ENCODE measurements around the gene RUNX2. TPM values are rescaled to one million over a fixed set of nuclear protein-coding genes. Genes with fewer than 3 reads are reported as not detected.

RUNX2 gene
- total RNA-seq, 4 donors from 2014 or later, result 1.00 to 8.1 (median 3.6) TPM

DNA sequence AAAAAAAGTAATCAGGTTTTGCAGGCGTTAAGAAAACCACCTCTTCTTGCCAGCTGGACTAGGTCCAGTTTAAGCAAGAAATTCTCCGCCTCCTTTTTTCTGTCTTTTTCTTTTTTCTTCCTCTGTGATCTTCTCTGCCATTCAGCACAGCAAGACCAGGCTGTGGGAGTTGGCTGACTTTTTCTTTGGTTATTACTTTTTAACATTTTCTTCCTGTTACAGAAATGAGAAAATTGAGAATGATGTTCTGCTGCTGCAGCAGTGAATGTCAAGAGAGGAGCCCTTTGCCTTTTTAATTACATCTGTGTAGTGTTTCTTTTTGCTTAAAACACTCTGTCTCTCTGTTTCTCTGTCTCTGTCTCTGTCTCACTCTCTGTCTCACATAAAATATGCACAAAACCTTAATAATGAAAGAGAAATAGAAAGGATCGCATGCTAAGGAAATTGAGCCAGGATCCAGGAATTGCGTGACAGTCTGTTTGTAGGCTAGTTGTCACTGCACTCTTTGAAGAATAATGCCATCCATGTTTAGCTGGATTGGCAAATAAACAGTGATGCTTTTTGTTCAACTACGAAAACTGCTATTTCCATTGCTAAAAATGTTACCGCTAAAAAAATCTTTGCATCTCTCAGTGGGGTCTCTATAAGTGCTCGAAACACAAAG lies 152.8 kb downstream of the RUNX2 start:
- intact Hi-C loops (cut with DNase I; ENCODE audit: low total_unique reads), result no loop called here
- 55 to 57% methylated on average over 6 to 7 of the region's 7 CpGs for WGBS, 2 donors (ENCODE audit: low coverage in 1 of 2)
- no peak overlapping the region for H3K4me3 ChIP-seq

DNA sequence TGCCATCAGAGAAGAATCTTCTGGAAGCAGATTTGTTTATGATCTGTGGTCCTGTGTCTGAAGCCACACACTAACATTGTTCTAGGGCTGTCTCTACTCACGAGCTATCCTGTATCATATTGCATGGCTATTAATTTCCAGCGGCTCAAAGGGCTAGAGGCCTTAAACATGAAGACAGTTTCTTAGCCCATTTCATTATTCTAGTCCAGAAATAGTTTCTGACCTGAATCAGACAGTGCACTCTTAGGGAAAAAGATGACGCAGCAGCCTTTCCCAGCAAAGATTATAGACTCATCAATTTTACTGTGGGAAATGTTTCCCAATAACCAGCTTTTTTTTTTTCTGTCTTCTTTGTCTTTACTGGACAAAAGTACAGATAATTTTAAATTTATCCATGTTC lies 154.9 kb downstream of the RUNX2 start:
- in situ Hi-C loops (cut with MboI; ENCODE audit: low pct_ligation_motif_present in 1 of 4, low pct_unique_long_range_greater_than_20kb in 1 of 4, low sequenced_read_pairs in 3 of 4), result no loop called here
- H3K9me3 ChIP-seq, result no peaks in the 10 kb centered on the region
- no peaks in the 10 kb centered on the region for H3K36me3 ChIP-seq
- H3K4me3 ChIP-seq, result no peak overlapping the region
- WGBS, 2 donors (ENCODE audit: low coverage in 1 of 2), result 40 to 79% methylated on average over 1 to 3 of the region's 3 CpGs
- peaks cover 5 to 25% (median 14%) of the 10 kb centered on the region in 4 donors for H3K4me1 ChIP-seq
- TF ChIP-seq CTCF (IDR thresholded peaks at IDR 0.05) (no peak), EP300 (IDR thresholded peaks at IDR 0.05; ENCODE audit: low read depth) (no peak), POLR2AphosphoS5 (IDR thresholded peaks at IDR 0.05) (no peak), POLR2A (IDR thresholded peaks at IDR 0.05) (no peak)
- no peaks in the 10 kb centered on the region for H3K27me3 ChIP-seq
- H3K27ac ChIP-seq, result peak overlapping the region in 2 of 4 donors; percentile 13 to 20
- intact Hi-C loops (cut with DNase I; ENCODE audit: low total_unique reads), result no loop called here
- DNase-seq, result no peak

More for the DNA sequence above, 152.8 kb downstream of the RUNX2 start:
- H3K36me3 ChIP-seq, result no peaks in the 10 kb centered on the region
- peaks cover 5 to 19% (median 15%) of the 10 kb centered on the region in 4 donors for H3K4me1 ChIP-seq
- in situ Hi-C loops (cut with MboI; ENCODE audit: low pct_ligation_motif_present in 1 of 4, low pct_unique_long_range_greater_than_20kb in 1 of 4, low sequenced_read_pairs in 3 of 4), result no loop called here
- no peaks in the 10 kb centered on the region for H3K9me3 ChIP-seq
- H3K27me3 ChIP-seq, result no peaks in the 10 kb centered on the region
- H3K27ac ChIP-seq, result peak overlapping the region in 2 of 4 donors; percentile 6 to 16
- TF ChIP-seq POLR2A (IDR thresholded peaks at IDR 0.05) (no peak), POLR2AphosphoS5 (IDR thresholded peaks at IDR 0.05) (no peak), EP300 (IDR thresholded peaks at IDR 0.05; ENCODE audit: low read depth) (no peak), CTCF (IDR thresholded peaks at IDR 0.05) (no peak)
- no peak for DNase-seq

GRCh38 chr6:45483501-45483900 lies 155.4 kb downstream of the RUNX2 start:
- intact Hi-C loops (cut with DNase I; ENCODE audit: low total_unique reads), result no loop called here
- whole genome bisulfite sequencing, 2 donors (ENCODE audit: low coverage in 1 of 2), result 81% methylated on average over 4 to 5 of the region's 5 CpGs
- Histone ChIP-seq H3K27me3 (no peaks in the 10 kb centered on the region), H3K9me3 (no peaks in the 10 kb centered on the region), H3K27ac (peak overlapping the region in 1 of 4 donors; percentile 13), H3K4me1 (peaks cover 5 to 25% (median 14%) of the 10 kb centered on the region in 4 donors), H3K36me3 (no peaks in the 10 kb centered on the region), H3K4me3 (no peak overlapping the region)
- TF ChIP-seq POLR2A (IDR thresholded peaks at IDR 0.05) (no peak), CTCF (IDR thresholded peaks at IDR 0.05) (no peak), EP300 (IDR thresholded peaks at IDR 0.05; ENCODE audit: low read depth) (no peak), POLR2AphosphoS5 (IDR thresholded peaks at IDR 0.05) (no peak)
- no peak for DNase-seq
- in situ Hi-C loops (cut with MboI; ENCODE audit: low pct_ligation_motif_present in 1 of 4, low pct_unique_long_range_greater_than_20kb in 1 of 4, low sequenced_read_pairs in 3 of 4), result no loop called here

GRCh38 chr6:45486736-45487135 lies 158.6 kb downstream of the RUNX2 start:
- TF ChIP-seq CTCF (IDR thresholded peaks at IDR 0.05) (no peak), POLR2AphosphoS5 (IDR thresholded peaks at IDR 0.05) (no peak), POLR2A (IDR thresholded peaks at IDR 0.05) (no peak), EP300 (IDR thresholded peaks at IDR 0.05; ENCODE audit: low read depth) (no peak)
- peaks cover 0 to 7% (median 0%) of the 10 kb centered on the region in 4 donors for H3K4me1 ChIP-seq
- DNase-seq, result no peak
- intact Hi-C loops (cut with DNase I; ENCODE audit: low total_unique reads) (no loop called here), in situ Hi-C loops (cut with MboI; ENCODE audit: low pct_ligation_motif_present in 1 of 4, low pct_unique_long_range_greater_than_20kb in 1 of 4, low sequenced_read_pairs in 3 of 4) (no loop called here)
- no peaks in the 10 kb centered on the region for H3K36me3 ChIP-seq
- H3K4me3 ChIP-seq, result no peak overlapping the region
- no peaks in the 10 kb centered on the region for H3K9me3 ChIP-seq
- H3K27ac ChIP-seq, result no peak overlapping the region
- no peaks in the 10 kb centered on the region for H3K27me3 ChIP-seq
- 63 to 74% methylated on average over 1 to 4 of the region's 4 CpGs for WGBS, 2 donors (ENCODE audit: low coverage in 1 of 2)
